ENCODE measurements around the gene ALG9.

GRCh38 chr11:111801135-111801534 lies 70.2 kb downstream of the ALG9 start:
- TF ChIP-seq CTCF (IDR thresholded peaks at IDR 0.05; ENCODE audit: low read depth, low read length) (no peak), EZH2phosphoT487 (IDR thresholded peaks at IDR 0.05; ENCODE audit: low read depth) (no peak)
